Left lobe of liver (tissue), 2 donors: ENCODE data around the gene TIMM23B. TPM values are rescaled to one million over a fixed set of nuclear protein-coding genes. Genes with fewer than 3 reads are reported as not detected.
"Not testable (repeated sequence)": the region's sequence is repeated elsewhere in the genome, so short reads cannot be mapped to it uniquely, and the experiment has no call there.

ENCODE experiments used
- ATAC-seq: fragments of 200-7000 bp; cut with Tn5 transposase; one replicate; pipeline ENCODE4 v1.9.1; 2020; ENCODE audit warnings: mild to moderate bottlenecking, moderate library complexity
- DNase-seq: peaks from one replicate; pipeline ENCODE4 v3.0.0-alpha.2; 2020; ENCODE audit warnings: low spot score
- total RNA-seq: library from RNA; stranded (reverse); gene quantifications from one replicate; pipeline ENCODE4 v1.2.1, GENCODE V29; 2021
- donor health status: DM: no; HTN: no; CAD: no; lungs with moderate emphysema.
- donor health status: DM: no; HTN: yes; CAD: no.

The TIMM23B gene, protein sequence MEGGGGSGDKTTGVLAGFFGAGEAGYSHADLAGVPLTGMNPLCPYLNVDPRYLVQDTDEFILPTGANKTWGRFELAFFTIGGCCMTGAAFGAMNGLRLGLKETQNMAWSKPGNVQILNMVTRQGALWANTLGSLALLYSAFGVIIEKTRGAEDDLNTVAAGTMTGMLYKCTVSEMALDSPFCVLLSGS
- 10.4 TPM for total RNA-seq

DNA sequence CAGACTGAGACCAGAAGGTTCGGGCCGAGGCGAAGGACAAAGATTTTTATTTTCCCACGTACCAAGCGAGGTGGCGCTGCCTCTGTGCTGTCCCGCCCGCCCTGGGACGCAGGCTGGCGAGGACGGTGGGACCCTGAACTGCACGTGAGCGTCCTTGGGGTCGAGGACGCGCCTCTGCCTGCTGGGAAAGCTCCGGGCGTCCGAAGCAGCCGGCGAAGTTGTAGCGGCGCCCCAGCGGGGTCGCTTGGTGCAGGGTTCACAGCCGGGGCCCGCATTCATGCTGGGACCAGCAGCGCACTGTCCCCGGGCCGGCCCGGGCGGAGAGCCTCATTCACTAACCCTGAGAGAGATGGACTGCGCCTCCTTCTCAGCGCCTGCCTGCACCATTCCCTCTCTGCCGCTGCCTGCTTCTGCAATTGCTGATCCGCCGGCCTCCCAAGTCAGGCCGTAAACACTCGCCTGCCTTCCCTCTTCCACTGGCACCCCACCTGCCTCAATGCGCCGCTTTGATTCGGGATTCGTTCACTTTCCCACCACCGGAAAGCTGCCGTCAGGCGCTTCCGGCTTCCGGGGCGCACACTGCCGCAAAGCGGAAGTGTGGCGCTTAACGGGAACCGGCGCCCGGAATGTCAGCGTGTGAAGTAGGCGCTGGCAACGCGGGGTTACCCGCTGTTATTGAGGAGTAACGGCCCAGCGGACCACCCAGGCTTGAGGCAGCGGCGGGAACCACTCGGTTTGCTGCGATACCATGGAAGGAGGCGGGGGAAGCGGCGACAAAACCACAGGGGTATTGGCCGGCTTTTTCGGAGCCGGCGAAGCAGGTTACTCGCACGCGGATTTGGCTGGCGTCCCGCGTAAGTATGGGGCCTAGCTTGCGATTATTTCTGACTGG is at the start of gene TIMM23B, which contains the start of gene PARG:
TSS of gene TIMM23B (plus strand) at position 607 of the 892 bp plus-strand sequence. CDS start at position 749, 142 bp downstream.
TSS of gene PARG (minus strand) at position 581 of the 892 bp plus-strand sequence. CDS start at position 279, 302 bp downstream.
- DNase-seq (peak; percentile 89), ATAC-seq (peak; percentile 96)

DNA sequence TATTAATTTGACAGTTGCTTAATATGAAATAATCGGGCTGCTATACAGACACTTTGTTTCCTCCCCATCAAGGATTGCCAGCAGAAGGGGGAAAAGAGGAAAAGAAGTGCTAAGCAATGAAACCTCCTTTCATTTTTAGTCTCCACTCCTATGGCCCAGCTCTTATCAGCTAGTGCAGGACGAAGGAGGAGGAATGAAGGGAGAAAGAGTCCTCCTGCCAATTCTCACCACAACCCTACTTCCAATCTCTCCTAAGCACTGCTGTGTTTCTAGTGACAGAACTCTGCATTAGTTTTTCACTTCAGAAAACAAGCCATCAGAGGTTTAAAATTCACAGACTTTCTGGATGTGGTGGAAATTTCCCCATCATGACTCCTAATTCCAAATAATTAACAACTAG is 41.9 kb upstream of the TIMM23B start:
- DNase-seq, ATAC-seq: not testable (repeated sequence)

DNA sequence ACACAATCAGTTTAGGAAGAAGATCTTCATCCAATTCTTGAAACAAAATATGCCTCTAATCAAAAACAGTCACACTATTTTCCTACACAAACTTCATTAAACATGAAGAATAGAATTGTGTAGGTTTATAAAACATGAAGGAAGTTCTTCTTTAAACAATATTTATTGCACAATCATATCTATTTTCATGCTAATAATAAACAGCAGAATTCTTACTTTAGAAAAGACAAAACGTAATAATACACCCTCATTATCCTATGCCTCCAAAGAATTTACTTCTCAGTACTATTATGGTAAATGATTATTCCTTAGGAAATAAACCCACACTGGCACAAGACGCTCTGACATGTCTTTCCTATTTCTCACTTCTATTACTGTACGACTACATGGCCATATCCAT is 41.4 kb upstream of the TIMM23B start:
- ATAC-seq, DNase-seq: not testable (repeated sequence)

DNA sequence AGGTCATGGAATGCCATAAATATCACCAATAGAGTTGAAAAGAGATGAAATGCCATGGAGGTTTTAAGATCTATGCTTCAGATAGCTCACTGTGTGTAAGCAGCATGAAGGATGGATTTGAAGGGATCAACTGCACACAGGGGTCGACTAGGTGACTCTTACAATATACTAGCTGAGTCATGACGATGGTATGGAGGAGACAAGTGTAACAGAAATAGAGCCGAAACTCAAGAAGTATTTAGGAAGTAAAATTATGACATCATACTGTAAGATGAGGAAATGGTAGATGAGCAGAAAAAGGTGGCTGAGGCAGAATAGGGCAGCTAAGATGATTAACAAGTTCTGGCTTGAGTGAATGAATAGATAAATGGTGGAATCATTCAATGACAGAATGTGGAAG is 38.0 kb upstream of the TIMM23B start:
- ATAC-seq, DNase-seq: not testable (repeated sequence)

DNA sequence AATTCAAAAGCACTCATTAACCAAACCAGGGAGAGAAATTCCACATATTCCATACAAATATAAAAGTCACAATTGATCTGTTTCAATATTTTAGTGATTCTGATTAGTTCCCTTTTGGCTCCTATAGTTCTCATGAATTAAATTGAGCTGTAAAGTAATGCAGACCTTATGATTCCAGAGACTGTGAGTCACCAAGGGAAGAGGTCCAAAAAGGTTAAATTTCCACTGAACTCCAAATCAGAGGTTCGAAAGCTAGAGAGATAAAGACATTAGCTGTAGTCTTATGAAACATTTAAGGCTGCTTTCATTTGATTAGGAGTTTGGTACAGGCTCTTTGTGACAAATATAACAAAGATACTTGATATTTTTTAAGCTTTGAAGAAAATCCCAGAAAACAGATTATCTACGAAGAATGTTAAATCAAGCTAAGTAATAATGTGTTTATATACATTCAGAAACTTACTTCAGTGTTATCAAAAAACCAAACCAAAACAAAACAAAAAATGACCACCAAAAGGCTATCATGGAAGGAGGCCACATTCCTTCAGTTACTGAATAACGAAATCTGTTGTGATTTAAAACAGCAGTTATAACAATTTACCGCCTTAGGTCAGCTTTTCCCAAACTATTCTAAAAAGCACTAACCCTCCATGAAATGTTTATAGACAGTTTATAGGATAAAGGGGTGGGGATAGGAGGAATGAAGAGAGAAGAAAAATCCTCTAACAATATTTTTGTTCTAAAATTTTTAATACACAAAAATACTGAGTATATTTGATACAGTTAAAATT is 33.4 kb upstream of the TIMM23B start:
- ATAC-seq, DNase-seq: not testable (repeated sequence)

DNA sequence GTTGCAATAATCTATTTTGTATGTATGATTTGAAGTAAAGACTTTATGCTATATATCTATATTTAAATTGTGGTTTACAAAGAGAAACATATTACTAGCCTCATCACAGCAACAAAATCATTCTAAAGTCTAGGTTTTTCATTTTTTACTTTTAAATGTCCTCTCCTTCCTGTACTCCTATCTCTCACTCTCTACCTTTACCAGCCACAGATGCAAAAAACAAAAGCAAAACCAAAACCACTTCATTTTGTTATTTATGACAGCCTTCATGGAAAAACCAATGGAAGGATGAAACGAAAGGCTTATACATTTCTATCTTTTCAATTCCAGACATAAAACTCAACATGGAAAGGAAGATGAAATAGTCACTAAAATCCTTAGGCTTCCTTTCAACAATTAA is 31.6 kb upstream of the TIMM23B start:
- ATAC-seq: not testable (repeated sequence)

DNA sequence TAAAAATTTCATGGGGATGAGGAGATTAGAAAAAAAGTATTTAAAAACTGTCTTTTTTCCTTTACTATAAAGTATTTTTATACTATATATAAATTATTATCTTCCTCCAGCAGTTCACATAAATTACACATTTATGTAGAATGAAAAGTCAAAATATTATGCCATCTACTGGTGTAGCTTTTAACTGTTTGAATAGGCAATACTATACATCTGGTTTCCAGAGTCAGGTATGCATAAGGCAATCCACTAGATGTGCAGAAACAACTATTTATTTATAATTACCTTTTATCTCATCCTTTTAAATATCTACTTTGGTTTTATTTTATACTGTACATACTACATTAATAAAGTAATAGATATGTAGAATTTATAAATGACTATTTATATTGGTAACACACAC is 25.4 kb upstream of the TIMM23B start:
- not testable (repeated sequence) for DNase-seq, ATAC-seq

More for the DNA sequence above, 31.6 kb upstream of the TIMM23B start:
- DNase-seq: not testable (repeated sequence)

DNA sequence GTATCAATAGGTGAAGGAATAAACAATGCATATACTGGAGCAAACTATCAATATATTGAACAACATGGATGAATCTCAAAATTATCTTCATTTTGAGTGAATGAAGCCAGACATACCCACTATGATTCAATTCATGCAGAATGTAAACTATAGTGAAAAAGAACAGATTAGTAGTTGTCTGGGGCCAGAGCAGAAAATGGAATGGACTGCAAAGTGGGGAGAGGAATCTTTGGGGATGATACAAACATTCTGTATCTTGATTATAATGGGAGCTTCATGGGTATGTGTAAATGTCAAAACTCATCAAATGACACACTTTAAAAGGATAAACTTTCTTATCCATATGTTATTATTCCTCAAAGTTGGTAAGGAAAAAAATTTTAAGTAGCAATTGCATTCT is 23.9 kb upstream of the TIMM23B start:
- DNase-seq, ATAC-seq: not testable (repeated sequence)

DNA sequence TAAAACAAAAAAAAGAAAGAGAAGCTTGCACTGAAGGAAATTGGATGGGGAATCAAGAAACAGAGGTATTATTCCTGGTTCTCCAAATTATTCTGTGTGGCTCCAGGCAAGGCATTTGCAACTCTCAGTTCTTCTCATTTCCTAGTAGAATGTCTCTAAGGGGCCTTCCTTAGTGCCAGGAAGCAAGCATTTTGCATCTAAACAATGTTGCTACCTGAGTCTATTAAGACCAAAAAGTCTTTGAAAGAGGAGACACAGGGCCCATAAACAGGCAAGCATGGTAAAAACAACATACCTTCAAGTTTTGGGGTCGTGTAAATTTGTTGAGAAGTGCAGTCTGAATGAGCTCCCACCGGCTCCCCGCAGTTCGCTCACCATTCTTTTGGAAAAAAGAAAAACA is 19.8 kb upstream of the TIMM23B start:
- not testable (repeated sequence) for ATAC-seq, DNase-seq

DNA sequence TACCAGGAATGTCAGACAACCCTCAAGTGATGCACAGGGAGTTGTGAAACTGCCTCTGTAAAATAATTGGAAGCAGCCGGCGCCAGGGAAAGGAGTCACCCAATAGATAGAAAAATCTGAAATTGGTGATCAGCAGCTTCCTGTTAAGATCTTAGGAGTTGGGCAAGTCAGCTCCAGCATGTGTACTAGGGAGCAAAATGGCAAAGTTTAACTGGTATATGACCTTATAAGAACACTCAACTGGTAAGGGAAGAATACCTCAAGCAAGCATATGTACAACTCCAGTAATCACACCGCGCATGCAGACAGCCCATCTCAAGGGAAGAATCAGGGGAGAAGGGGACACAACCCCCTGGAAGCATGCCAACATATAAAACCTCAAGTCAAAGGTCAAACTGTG is 18.3 kb upstream of the TIMM23B start:
- DNase-seq, ATAC-seq: not testable (repeated sequence)

DNA sequence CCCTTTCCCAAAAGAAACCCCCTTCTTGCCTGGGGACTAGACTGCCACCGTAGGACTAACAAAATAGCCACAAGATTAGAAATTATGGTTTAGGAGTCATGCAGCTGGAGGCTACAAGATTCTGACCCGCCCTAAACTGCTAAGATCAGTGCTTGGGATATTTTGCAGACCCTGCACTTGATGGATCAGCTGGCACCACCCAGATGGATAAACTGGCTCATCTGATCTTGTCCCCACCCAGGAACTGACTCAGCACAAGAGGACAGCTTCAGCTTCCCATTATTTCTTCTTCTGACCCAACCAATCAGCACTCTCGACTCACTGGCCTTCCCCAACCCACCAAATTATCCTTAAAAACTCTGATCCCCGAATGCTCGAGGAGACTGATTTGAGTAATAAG is 10.6 kb upstream of the TIMM23B start:
- not testable (repeated sequence) for DNase-seq, ATAC-seq

DNA sequence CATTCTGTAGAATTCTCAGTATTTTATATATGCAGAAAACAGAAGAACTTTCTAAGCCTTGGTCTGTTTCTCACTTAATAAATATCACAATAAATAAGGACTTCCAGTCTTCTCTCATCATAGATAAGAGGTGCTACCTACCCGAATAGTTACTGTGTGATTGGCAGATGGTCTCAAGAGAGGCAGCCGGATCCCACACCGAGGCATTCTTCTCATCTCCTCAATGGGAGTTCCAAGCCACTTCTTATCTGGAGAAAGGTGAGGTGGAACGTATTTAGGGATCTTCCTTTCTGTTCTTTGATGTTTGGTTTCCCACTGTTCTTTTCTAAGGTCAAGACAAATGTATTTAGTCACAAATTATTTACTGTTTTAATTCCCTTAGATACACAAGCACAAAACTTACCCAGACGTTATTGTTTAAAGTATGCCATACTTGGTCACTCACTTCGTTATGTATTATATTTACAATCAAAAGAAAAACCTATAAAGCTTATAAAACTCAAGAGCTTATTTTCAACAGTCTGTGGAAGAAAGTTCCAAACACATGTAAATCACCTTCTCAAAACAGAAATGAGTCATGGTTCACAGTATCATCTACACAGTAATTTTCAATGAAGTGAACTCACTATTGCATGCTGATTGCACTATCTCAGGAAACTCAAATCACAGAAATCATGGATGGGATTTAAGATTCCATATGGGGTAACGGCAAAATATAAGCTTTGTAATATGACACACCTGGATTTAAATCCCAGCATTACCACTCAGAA is 9.7 kb upstream of the TIMM23B start:
- not testable (repeated sequence) for DNase-seq, ATAC-seq

DNA sequence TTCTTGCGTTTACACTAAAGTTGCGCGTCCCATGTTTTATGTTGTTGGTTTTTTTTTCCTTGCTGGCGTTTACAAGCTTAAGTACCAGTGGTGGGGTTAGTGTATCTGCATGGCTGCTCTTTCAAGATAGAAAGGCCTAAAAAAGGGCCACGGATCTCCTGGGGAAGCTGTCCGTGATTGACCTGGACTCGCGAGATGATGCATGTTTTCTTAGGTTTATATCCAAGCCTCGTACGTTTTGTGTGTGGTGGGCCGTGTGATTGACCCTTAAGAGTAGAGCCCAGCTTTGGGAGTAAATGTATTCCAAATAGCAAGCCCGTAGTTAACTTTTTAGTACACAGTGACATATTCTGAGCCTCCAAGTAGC is 469 bp downstream of the TIMM23B start:
- DNase-seq: not testable (repeated sequence)
- peak; percentile 36 for ATAC-seq

DNA sequence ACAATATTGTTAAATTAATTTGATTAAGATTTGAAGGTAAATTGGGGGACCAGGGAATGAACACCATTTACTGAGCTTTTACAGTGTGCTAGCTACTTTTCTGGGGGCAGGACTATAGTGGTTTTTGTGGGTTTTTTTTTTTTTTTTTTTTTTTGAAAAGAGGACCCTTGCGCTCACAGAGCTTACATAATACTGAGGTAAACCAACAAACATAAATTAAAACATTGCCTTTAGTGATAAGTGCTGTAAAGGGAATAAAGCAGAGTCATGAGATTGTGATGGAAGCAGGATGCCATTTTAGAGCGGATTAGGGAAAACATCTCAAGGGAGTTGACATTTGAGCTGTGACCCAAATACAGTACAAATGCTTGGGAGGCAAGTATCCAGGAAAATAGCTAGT is 1.8 kb downstream of the TIMM23B start:
- not testable (repeated sequence) for ATAC-seq, DNase-seq

DNA sequence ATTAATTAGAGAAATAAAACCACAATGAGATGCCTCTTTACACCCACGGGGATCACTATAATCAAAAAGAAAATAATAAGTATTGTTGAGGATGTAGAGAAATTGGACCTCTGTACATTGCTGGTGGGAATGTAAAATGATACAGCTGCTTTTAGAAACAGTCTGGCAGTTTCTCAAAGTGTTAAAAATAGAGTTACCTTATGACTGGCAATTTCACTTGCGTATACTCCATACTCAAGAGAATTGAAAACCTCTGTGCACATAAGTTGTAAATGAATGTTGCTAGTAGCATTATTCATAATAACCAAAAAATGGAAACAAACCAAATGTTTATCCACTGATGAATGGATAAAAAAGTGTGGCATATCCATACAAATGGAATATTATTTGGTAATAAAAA is 6.3 kb downstream of the TIMM23B start:
- not testable (repeated sequence) for ATAC-seq

DNA sequence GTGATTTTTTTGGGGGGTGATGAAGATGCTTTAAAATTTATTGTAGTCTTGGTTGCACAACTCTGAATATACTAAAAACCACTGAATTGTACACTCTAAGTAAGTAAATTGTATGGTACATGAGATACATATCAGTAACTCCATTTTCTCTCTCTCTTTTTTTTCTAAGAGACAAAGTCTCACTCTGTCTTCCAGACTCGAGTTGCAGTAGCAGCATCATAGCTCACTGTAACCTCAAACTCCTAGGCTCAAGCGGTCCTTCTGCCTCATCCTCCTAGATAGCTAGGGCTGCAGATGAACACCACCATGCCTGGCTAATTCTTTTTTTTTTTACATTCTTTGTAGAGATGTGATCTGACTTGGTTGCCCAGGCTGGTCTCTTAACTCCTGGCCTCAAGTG is 6.9 kb downstream of the TIMM23B start:
- not testable (repeated sequence) for ATAC-seq, DNase-seq

More for the DNA sequence above, 6.3 kb downstream of the TIMM23B start:
- DNase-seq: not testable (repeated sequence)

DNA sequence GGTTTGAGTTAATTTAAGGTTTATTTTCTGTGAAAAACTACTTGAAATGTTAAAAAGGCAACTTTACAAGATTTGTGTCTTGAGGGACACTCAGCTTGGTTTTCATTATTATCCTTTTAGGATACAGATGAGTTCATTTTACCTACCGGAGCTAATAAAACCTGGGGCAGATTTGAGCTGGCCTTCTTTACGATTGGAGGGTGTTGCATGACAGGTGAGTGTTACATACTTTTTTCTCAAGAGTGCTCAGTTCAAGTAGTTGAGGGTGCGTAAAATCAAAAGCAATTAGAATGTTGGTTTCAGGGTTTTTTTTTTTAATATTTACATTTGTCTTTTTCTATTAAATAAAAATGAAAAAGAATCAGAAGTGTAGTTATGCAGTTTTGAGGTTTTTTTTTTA is 10.2 kb downstream of the TIMM23B start:
- not testable (repeated sequence) for DNase-seq, ATAC-seq

DNA sequence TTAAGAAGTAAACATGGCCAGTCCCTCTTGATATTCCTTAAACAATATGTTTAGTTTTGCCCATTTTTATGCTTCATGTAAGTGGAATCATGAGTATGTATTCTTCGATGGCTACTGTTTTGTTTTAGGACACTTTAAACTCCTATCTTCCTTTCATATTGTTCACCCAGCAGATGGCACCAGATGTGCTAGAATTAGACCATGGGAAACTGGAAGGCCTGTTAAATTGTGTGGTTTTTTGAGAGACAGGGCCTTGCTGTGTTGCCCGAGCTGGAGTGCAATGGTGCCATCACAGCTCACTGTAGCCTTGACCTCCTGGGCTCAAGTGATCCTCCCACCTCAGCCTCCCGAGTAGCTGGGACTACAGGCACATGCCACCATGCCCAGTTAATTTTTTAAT is 11.3 kb downstream of the TIMM23B start:
- not testable (repeated sequence) for DNase-seq
- ATAC-seq: peak; percentile 71

DNA sequence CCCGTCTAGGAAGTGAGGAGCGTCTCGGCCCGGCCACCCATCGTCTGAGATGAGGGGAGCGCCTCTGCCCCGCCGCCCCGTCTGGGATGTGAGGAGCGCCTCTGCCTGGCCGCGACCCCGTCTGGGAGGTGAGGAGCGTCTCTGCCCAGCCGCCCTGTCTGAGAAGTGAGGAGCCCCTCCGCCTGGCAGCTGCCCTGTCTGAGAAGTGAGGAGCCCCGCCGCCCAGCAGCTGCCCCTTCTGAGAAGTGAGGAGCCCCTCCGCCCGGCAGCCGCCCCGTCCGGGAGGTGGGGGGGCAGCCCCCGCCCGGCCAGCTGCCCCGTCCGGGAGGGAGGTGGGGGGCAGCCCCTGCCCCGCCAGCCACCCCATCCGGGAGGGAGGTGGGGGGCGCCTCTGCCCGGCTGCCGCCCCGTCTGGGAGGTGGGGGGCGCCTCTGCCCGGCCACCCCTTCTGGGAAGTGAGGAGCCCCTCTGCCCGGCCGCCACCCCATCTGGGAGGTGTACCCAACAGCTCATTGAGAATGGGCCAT is 28.5 kb downstream of the TIMM23B start:
- DNase-seq, ATAC-seq: not testable (repeated sequence)

DNA sequence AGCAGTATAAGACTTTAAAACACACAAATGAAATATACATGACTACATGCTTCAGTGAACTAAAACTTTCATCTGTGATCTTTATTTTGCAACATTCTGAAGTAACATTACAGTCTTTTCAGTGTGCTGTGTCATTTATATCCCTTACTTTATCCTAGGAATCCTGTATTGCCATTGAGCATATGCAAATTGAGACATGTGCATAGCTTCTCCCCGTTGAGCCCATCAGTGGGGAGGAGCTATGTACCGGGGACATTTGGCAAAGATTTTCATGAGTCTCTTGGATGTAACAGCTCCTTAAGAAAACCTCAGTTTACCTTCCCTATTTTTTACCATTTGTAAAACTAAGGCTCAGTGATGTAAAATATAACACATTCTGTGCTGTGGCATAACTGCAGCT is 29.6 kb downstream of the TIMM23B start:
- ATAC-seq, DNase-seq: not testable (repeated sequence)
